ENCODE measurements around the gene IFNB1. TPM values are rescaled to one million over a fixed set of nuclear protein-coding genes. Genes with fewer than 3 reads are reported as not detected.

IFNB1 gene
- polyA plus RNA-seq (ENCODE audit: insufficient read length in 4 of 4), result not detected

- no peak for DNase-seq (ENCODE audit: low read depth in 4 of 4, low spot score in 3 of 4)
Observed at GRCh38 chr9:21077781-21078180, at the start of gene IFNB1. TSS of gene IFNB1 (minus strand) at chr9:21077942. CDS start at chr9:21077869, 73 bp downstream.

- DNase-seq (ENCODE audit: low read depth in 4 of 4, low spot score in 3 of 4), result no peak
Observed at GRCh38 chr9:21121595-21122251, 44.0 kb upstream of the IFNB1 start.

DNA sequence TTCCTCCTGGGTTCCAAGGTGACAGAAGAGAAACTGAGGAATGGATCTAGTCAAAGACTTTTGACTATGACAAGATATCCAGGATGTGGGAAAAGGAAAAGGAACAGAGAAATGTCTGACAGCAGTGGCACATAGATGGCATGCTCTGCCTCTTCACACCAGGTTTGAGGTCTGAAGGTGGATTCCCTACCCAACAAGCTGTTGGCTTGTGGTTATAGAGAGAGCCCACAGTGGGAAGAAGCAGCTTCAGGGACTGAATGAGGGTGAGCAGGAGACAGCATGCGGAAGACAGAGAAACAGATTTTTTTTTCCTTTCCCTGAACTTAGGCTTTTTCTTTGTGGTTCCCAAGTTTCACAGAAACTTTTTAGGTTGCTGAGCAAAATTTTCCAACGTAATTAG lies 43.3 kb upstream of the IFNB1 start:
- no peak for DNase-seq (ENCODE audit: low read depth in 4 of 4, low spot score in 3 of 4)

- no peak for DNase-seq (ENCODE audit: low read depth in 4 of 4, low spot score in 3 of 4)
Observed at GRCh38 chr9:21119093-21119770, 41.5 kb upstream of the IFNB1 start.

DNA sequence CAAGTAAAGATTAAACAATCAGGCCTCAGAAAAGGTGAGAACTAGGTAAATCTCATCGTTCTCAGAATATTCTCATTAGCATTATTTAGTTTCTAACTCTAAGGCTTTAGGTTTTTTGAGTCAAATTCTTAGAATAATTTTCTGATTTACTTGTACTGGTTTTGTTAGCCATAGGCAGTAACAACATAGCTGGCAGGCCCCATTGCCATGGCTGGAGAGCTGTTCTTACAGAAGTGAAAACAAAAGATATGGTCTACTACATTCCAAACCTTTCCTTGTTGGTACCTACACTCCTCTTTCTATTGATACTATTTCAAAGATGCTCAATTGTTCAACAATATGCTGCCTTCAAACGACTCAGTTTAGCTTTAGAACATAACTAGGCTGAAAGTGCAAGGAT lies 36.6 kb upstream of the IFNB1 start:
- no peak for DNase-seq (ENCODE audit: low read depth in 4 of 4, low spot score in 3 of 4)

- DNase-seq (ENCODE audit: low read depth in 4 of 4, low spot score in 3 of 4), result peak; percentile 25 to 63 (median 49)
Observed at GRCh38 chr9:21110708-21111576, 33.2 kb upstream of the IFNB1 start.

DNA sequence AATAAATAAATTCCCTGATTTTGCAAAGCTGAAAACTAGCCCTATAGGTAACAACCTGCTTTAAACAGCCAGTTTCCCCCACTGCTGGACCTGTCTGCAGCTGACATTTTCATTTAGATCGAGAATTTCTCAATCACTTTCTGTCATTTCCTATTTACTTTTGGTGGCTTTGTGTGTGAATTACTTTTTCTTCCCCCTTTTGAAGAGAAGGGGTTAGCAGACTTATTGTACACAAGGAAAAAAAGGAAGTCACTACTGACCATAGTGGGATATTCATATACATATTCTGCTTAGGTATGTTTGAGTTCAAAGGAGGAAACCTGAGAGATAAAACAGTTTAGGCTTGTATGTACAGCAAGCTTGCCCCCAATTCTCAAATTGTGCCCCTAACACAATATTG lies 27.0 kb upstream of the IFNB1 start:
- no peak for DNase-seq (ENCODE audit: low read depth in 4 of 4, low spot score in 3 of 4)

- no peak for DNase-seq (ENCODE audit: low read depth in 4 of 4, low spot score in 3 of 4)
Observed at GRCh38 chr9:21102305-21102704, 24.6 kb upstream of the IFNB1 start.

GRCh38 chr9:21097817-21098216 lies 20.1 kb upstream of the IFNB1 start:
- no peak for DNase-seq (ENCODE audit: low read depth in 4 of 4, low spot score in 3 of 4)

GRCh38 chr9:21096901-21097255 lies 19.1 kb upstream of the IFNB1 start:
- DNase-seq (ENCODE audit: low read depth in 4 of 4, low spot score in 3 of 4), result no peak

DNA sequence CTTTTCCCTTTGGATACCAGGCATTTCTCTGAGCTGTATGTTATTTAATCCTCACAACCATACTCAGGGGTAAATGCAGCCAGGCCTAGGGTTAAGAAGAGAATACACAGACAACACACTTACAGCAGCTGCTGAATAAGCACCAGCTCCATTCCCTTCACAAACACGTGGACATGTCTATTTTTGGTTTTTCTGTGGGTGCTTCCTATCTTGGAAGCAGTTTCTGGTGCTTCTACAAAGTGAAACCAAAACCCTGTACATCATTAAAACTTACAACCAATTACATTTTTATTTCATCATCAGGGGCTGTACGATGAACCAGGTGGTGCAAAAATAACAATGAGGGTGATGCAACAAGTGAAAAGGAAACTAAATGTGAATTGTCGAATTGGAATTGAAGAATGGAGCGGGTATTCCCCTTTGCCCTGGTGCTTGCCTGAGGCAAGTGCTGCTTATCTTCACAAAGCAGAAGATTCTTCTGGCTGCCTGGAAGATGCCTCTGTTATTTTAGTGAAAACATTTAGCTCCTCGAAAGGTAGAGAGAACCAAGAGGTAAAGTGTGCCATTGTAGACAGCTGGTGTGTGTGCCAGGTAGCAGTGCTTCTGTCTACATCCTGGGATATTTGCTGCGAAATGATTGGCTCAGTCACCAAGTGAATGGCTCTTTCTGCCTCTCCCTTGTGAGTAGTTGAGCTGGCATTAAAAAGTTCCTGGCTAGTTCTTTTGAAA lies 18.6 kb upstream of the IFNB1 start:
- no peak for DNase-seq (ENCODE audit: low read depth in 4 of 4, low spot score in 3 of 4)

GRCh38 chr9:21095561-21095960 lies 17.8 kb upstream of the IFNB1 start:
- DNase-seq (ENCODE audit: low read depth in 4 of 4, low spot score in 3 of 4), result no peak

DNA sequence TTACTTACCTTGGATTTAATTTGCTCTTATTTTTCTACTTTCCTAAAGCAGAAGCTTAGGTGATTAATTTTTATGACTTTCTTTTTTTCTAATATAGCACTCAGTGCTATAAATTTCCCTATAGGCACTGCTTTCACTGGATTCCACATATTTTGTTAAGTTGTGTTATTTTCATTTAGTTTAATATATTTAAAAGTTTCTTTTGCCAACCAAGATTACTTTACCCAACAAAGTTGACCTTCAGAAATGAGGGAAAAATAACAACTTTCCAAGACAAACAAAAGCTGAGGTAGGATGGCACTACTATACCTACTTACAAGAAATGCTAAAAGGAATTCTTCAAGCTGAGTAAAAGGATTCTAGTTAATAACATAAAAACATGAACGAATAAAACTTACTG lies 8.8 kb upstream of the IFNB1 start:
- no peak for DNase-seq (ENCODE audit: low read depth in 4 of 4, low spot score in 3 of 4)

- no peak for DNase-seq (ENCODE audit: low read depth in 4 of 4, low spot score in 3 of 4)
Observed at GRCh38 chr9:21085005-21085404, 7.3 kb upstream of the IFNB1 start.

GRCh38 chr9:21084242-21084850 lies 6.6 kb upstream of the IFNB1 start:
- no peak for DNase-seq (ENCODE audit: low read depth in 4 of 4, low spot score in 3 of 4)

GRCh38 chr9:21082671-21083070 lies 4.9 kb upstream of the IFNB1 start:
- DNase-seq (ENCODE audit: low read depth in 4 of 4, low spot score in 3 of 4), result no peak

GRCh38 chr9:21081999-21082398 lies 4.3 kb upstream of the IFNB1 start:
- DNase-seq (ENCODE audit: low read depth in 4 of 4, low spot score in 3 of 4), result no peak

- no peak for DNase-seq (ENCODE audit: low read depth in 4 of 4, low spot score in 3 of 4)
Observed at GRCh38 chr9:21081451-21081850, 3.7 kb upstream of the IFNB1 start.

GRCh38 chr9:21080793-21081192 lies 3.1 kb upstream of the IFNB1 start:
- DNase-seq (ENCODE audit: low read depth in 4 of 4, low spot score in 3 of 4), result no peak

DNA sequence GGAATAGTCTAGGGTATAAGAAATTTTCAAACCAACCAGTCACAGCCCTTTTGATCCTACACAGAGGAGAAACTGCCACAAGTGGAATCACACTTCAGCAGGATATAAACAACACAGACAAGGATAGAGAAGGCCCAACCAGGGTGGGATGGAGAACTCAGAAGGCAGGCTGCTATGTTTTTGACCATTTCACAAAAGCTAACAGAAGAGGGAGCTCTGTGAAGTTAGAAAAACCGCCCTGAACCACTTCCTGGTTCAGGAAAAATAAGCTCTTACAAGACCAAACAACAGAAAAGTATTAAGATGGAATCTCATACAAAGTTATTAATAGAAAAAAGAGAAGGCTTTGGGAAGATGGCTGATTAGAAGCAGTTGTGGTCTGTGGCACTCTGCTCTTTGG lies 960 bp upstream of the IFNB1 start:
- DNase-seq (ENCODE audit: low read depth in 4 of 4, low spot score in 3 of 4), result no peak

- DNase-seq (ENCODE audit: low read depth in 4 of 4, low spot score in 3 of 4), result no peak
Observed at GRCh38 chr9:21075484-21075883, 2.3 kb downstream of the IFNB1 start.

All from left renal pelvis (tissue), 4 donors.